ENCODE data around the gene UQCRC1. TPM values are rescaled to one million over a fixed set of nuclear protein-coding genes. Genes with fewer than 3 reads are reported as not detected.
A peak's percentile ranks its signal among the peaks of the same experiment; 100 is the strongest.

Gene UQCRC1
- total RNA-seq, 4 donors from 2014 or later: 679 to 861 (median 720) TPM

DNA sequence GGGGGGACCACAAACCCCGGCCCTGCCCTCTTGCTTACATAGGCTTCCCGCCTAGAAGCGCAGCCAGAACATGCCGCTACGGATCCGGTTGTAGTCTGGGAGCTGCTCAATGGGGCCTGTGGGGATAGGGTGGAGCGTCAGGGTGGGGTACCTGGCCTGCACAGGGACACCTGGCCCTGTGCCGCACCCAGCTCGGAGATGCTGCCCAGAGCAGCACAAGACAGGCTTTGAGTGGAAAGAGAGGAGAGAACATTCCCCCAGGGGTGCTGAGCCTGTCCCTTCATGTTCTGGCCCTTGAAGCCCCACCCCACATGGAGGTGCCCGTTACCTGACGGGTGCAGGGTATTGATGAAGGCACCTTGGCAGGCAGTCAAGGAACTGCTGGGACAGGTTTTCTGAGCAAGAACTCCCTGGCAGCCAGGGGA is 10.4 kb downstream of the UQCRC1 start:
- Histone ChIP-seq H3K27ac (peak overlapping the region; percentile 85 to 98 (median 92)), H3K36me3 (peaks cover 0 to 42% of the 10 kb centered on the region in 2 donors), H3K4me3 (peak overlapping the region in 1 of 4 donors; percentile 33), H3K9me3 (no peaks in the 10 kb centered on the region), H3K4me1 (peaks cover 69 to 70% of the 10 kb centered on the region in 2 donors), H3K27me3 (no peaks in the 10 kb centered on the region)
- no peak for TF ChIP-seq POLR2A (IDR thresholded peaks at IDR 0.05)
- TF ChIP-seq, protein P1, sequence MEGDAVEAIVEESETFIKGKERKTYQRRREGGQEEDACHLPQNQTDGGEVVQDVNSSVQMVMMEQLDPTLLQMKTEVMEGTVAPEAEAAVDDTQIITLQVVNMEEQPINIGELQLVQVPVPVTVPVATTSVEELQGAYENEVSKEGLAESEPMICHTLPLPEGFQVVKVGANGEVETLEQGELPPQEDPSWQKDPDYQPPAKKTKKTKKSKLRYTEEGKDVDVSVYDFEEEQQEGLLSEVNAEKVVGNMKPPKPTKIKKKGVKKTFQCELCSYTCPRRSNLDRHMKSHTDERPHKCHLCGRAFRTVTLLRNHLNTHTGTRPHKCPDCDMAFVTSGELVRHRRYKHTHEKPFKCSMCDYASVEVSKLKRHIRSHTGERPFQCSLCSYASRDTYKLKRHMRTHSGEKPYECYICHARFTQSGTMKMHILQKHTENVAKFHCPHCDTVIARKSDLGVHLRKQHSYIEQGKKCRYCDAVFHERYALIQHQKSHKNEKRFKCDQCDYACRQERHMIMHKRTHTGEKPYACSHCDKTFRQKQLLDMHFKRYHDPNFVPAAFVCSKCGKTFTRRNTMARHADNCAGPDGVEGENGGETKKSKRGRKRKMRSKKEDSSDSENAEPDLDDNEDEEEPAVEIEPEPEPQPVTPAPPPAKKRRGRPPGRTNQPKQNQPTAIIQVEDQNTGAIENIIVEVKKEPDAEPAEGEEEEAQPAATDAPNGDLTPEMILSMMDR (IDR thresholded peaks at IDR 0.05 in 4 of 5, conservative IDR thresholded peaks at IDR 0.05 in 1 of 5): no peak
- DNase-seq (peak in 1 of 2 donors; percentile 54), ATAC-seq (no peak)
- in situ Hi-C loops (cut with MboI; ENCODE audit: low sequenced_read_pairs in 4 of 4): no loop called here
- intact Hi-C loops (cut with DNase I; ENCODE audit: low total_unique reads): no loop called here

DNA sequence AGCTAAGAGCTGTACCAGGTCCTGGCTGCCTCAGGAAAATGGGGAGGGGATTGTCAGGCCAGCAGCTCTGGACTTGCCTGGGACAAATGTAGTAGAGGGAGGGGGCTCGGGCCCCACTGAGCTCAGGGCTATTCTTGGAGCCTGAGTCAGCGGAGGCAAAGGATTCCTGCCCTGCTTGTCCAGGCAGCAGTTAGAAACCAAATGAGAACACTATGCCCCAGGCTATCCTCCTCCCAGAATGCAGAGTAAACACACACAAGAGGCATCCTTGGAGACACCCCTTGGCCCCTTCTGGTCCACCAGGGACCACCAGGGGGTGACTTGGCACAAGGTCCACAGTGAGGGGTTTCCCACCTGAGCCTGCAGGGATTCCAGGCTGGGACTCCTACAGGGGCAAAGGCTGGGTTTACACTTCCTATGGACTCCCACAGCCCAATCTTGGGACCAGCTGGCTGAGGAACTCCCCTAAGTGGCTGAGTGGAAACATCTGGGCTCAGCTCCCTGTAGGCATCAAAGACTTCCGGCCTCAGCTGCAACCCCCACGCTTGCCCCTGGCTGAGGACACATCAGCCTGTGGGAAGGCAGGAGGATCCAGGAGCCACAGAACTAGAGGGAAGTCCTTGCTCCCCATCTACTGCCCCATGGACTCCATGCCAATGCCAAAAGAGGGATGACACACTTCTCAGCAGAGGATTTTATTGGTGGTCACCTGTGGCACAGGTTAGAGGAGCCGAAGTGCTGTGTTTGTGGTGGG is 10.9 kb downstream of the UQCRC1 start:
- peak; percentile 75 to 82 for ATAC-seq
- Histone ChIP-seq H3K36me3 (peaks cover 0 to 36% of the 10 kb centered on the region in 2 donors), H3K27me3 (no peaks in the 10 kb centered on the region), H3K9me3 (no peaks in the 10 kb centered on the region), H3K4me1 (peaks cover 67 to 70% of the 10 kb centered on the region in 2 donors), H3K27ac (peak overlapping the region; percentile 85 to 98 (median 92)), H3K4me3 (peak overlapping the region in 1 of 4 donors; percentile 33)
- in situ Hi-C loops (cut with MboI; ENCODE audit: low sequenced_read_pairs in 4 of 4): no loop called here
- peak; percentile 89 to 93 for DNase-seq
- intact Hi-C loops (cut with DNase I; ENCODE audit: low total_unique reads): no loop called here
- peak in 1 of 2 donors; percentile 52 for TF ChIP-seq POLR2A (IDR thresholded peaks at IDR 0.05)
- TF ChIP-seq, protein P1 (IDR thresholded peaks at IDR 0.05 in 4 of 5, conservative IDR thresholded peaks at IDR 0.05 in 1 of 5): no peak

DNA sequence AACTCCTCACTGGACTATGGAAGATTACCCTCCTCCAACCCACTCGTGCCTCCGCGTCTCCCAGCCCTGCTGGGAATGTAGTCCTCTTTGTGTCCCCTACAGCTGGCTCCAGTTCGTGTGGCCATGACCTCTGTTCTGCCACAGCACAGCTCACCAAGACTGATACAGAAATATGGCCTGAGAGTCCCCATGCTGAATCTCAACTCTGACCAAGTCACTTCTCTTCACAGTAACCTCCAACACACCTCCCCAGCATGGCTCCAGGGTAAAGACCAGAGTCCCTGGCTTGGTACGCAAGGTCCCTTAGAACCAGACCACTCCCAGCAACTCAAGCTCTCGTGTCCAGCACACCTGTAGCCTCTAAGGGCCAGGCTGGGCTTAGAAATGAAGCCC is 12.0 kb downstream of the UQCRC1 start:
- Histone ChIP-seq H3K36me3 (peaks cover 0 to 25% of the 10 kb centered on the region in 2 donors), H3K27ac (peak overlapping the region; percentile 85 to 98 (median 92)), H3K27me3 (no peaks in the 10 kb centered on the region), H3K4me1 (peaks cover 65 to 70% of the 10 kb centered on the region in 2 donors), H3K9me3 (no peaks in the 10 kb centered on the region), H3K4me3 (no peak overlapping the region)
- in situ Hi-C loops (cut with MboI; ENCODE audit: low sequenced_read_pairs in 4 of 4) (no loop called here), intact Hi-C loops (cut with DNase I; ENCODE audit: low total_unique reads) (no loop called here)
- ATAC-seq (no peak), DNase-seq (no peak)
- TF ChIP-seq POLR2A (IDR thresholded peaks at IDR 0.05): no peak

DNA sequence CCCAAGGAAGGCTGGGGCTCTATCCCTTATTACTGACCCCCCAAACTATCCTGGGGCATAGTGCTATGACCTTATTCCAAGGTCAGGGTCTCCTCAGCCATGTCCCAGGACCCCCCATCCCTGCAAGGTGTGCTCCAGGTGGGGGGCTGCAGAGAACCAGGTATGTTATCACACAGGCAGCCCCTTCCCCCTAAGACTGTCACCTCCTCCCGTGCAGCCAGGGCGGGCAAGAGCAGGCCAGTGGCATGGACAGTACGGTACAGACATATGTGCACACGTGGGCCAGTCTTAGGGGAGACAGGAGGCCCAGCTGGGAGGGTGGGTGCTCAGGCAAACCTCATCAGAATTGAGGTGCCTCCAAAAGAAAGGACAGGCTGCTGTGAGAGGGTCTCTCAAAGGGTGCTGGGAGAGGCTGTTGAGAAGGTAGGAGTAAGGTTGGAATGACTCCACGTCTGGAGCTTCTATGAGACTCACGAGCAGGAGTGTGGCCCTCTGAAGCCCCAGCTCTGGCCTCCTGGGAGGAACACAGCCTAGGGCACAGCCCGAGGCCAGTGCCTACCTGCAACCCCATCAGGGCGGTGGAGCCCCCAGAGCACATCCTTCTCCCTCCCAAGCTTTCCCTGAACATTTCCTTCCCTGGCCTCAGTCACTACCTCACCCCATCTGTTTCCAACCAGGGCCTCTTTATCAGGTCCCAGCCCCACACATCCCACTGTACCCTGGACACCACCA is 12.6 kb downstream of the UQCRC1 start:
- Histone ChIP-seq H3K27ac (peak overlapping the region; percentile 85 to 98 (median 92)), H3K4me3 (no peak overlapping the region), H3K9me3 (no peaks in the 10 kb centered on the region), H3K4me1 (peaks cover 62 to 70% of the 10 kb centered on the region in 2 donors), H3K36me3 (peaks cover 0 to 24% of the 10 kb centered on the region in 2 donors), H3K27me3 (no peaks in the 10 kb centered on the region)
- no peak for ATAC-seq
- TF ChIP-seq POLR2A (IDR thresholded peaks at IDR 0.05): no peak
- TF ChIP-seq, protein P1 (IDR thresholded peaks at IDR 0.05 in 4 of 5, conservative IDR thresholded peaks at IDR 0.05 in 1 of 5): no peak
- DNase-seq: no peak
- in situ Hi-C loops (cut with MboI; ENCODE audit: low sequenced_read_pairs in 4 of 4) (no loop called here), intact Hi-C loops (cut with DNase I; ENCODE audit: low total_unique reads) (no loop called here)

DNA sequence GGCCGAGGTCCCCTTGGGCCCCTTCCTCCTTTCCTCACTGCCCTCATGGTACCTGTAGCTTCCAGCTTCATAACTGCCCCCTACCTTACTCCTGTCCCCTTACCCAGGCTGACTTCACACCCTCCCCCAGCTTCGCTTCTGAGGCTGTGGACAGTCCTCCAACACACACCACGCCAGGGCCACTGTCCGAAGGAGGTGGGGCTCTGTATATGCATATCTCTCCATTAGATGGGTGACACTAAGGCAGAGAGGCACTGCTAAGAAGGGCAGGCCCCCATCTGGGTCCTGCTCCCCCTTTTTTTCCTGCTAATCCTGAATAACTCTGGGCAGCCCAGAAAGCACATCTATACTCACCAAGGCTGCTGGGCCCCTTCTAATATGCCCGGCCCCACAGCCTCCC is 13.3 kb downstream of the UQCRC1 start:
- Histone ChIP-seq H3K27ac (peak overlapping the region; percentile 85 to 98 (median 92)), H3K36me3 (peaks cover 0 to 22% of the 10 kb centered on the region in 2 donors), H3K4me1 (peaks cover 59 to 63% of the 10 kb centered on the region in 2 donors), H3K4me3 (no peak overlapping the region), H3K27me3 (no peaks in the 10 kb centered on the region), H3K9me3 (no peaks in the 10 kb centered on the region)
- in situ Hi-C loops (cut with MboI; ENCODE audit: low sequenced_read_pairs in 4 of 4) (no loop called here), intact Hi-C loops (cut with DNase I; ENCODE audit: low total_unique reads) (no loop called here)
- ATAC-seq (no peak), DNase-seq (no peak)
- TF ChIP-seq POLR2A (IDR thresholded peaks at IDR 0.05): no peak
- TF ChIP-seq, protein P1 (IDR thresholded peaks at IDR 0.05 in 4 of 5, conservative IDR thresholded peaks at IDR 0.05 in 1 of 5): no peak

All from gastrocnemius medialis (tissue), 4 donors.